Kasumi-1 (cell line): ENCODE results near the gene RGL3.
"Not testable (repeated sequence)": the region's sequence is repeated elsewhere in the genome, so short reads cannot be mapped to it uniquely, and the experiment has no call there.

Experiments used
- DNase-seq, 2 experiments: peaks; one replicate each; lab custom pipeline; 2025; lab: John Stamatoyannopoulos, UW

RGL3 gene

GRCh38 chr19:11418549-11419506 lies at the start of gene RGL3:
Gene RGL3, minus strand, starts transcription at chr19:11419314. Its CDS starts 36 bp downstream, at chr19:11419278.
- DNase-seq = no peak

GRCh38 chr19:11468266-11468845 lies 49.2 kb upstream of the RGL3 start:
- not testable (repeated sequence) for DNase-seq

- no peak for DNase-seq
Measured at GRCh38 chr19:11465600-11465999, 46.5 kb upstream of the RGL3 start.

GRCh38 chr19:11464333-11465265 lies 45.5 kb upstream of the RGL3 start:
- no peak for DNase-seq

- DNase-seq = no peak
Measured at GRCh38 chr19:11463391-11463790, 44.3 kb upstream of the RGL3 start.

GRCh38 chr19:11461453-11461852 lies 42.3 kb upstream of the RGL3 start:
- no peak for DNase-seq

GRCh38 chr19:11460207-11460606 lies 41.1 kb upstream of the RGL3 start:
- DNase-seq = no peak

- not testable (repeated sequence) for DNase-seq
Measured at GRCh38 chr19:11458912-11459311, 39.8 kb upstream of the RGL3 start.

- DNase-seq = no peak
Measured at GRCh38 chr19:11458236-11458900, 39.3 kb upstream of the RGL3 start.

- no peak for DNase-seq
Measured at GRCh38 chr19:11457831-11458230, 38.7 kb upstream of the RGL3 start.

- no peak for DNase-seq
Measured at GRCh38 chr19:11457115-11457514, 38.0 kb upstream of the RGL3 start.

- DNase-seq = no peak
Measured at GRCh38 chr19:11456659-11457058, 37.5 kb upstream of the RGL3 start.

GRCh38 chr19:11455233-11455554 lies 36.1 kb upstream of the RGL3 start:
- DNase-seq = not testable (repeated sequence)

GRCh38 chr19:11453468-11454341 lies 34.6 kb upstream of the RGL3 start:
- DNase-seq = no peak

GRCh38 chr19:11452620-11453310 lies 33.7 kb upstream of the RGL3 start:
- DNase-seq = no peak

GRCh38 chr19:11451871-11452619 lies 32.9 kb upstream of the RGL3 start:
- DNase-seq = no peak

- no peak for DNase-seq
Measured at GRCh38 chr19:11451327-11451870, 32.3 kb upstream of the RGL3 start.

GRCh38 chr19:11450570-11451326 lies 31.6 kb upstream of the RGL3 start:
- no peak for DNase-seq
